COLO829 (cell line): Measurements from ENCODE around the gene ANP32E.
"Not testable (repeated sequence)": the region's sequence is repeated elsewhere in the genome, so short reads cannot be mapped to it uniquely, and the experiment has no call there.

ENCODE experiments used
- DNase-seq: peaks from one replicate; pipeline ENCODE4 v3.0.0; 2012; ENCODE audit warnings: low spot score

The ANP32E gene

DNA sequence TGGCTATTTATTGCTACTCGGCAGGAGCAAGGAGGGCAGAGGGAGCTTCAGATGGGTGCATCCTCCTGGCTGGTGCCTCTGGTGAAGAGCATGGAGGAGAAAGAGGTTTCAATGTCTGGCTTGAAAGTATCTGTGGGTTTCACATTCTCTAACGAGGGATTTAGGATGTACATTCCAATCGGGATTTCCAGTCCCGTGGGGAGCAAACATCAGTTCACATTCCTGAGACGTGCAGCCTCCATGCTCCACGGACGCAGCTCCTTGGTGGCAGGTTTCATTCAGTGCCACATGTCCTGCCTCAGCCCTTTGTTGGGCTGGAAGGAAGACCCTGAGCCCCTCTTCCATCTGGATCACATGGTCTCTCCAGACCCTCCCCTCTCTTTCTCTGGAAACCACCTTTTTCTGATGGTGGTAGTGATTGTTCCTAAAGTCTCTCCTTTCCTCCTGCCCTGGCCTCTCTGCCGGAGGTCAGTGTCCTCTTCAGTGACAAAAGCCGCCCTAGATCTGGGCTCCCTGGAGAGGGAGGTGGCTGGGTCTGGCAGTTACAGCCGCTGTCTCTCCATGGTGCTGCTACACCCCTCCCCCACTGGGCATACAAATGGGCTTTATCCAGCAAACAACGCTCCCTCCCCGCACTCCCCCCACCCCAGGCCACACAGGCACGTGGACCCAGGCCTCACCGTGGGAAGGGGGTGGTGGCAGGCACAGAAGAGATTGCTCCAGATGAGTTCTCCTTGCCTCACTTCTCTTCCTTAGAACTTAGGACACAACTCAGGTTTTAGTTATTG lies 20.8 kb upstream of the ANP32E start:
- DNase-seq: no peak

DNA sequence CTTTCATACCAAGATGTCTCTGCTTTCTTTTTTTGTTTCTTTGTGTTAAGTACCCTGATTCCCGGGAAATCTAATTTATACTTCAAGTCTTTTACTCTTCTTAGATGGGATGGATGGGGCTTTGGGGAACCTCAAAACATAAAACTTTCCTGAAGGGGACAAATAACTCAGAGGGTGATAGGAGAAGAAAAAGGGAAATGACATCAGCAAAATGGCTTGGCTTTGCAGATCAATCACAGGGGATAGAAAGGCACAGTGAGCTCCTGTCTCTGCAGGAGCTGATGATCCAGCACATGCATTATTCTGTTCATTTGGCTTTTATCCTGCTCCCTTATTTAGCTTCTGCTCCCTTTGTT lies 20.3 kb upstream of the ANP32E start:
- DNase-seq: no peak

GRCh38 chr1:150249936-150250335 lies 14.0 kb upstream of the ANP32E start:
- no peak for DNase-seq

DNA sequence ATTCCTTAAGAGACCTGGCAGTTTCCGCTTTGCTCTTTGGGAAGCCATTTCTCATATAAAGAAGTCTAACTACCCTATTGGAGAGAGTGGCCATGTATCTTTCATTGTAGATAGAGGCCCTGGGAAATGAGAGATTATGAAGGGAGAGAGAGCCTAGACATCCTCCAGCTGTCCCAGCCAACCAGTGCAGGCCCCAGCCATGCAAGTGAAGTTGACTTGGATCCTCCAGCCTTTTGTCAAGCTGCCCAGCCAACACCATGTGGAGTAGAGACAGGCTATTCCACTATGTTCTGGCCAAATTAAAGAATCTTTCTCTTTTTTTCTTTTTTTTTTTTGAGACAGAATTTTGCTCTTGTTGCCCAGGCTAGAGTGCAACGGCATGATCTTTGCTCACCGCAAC lies 7.1 kb upstream of the ANP32E start:
- DNase-seq: no peak

DNA sequence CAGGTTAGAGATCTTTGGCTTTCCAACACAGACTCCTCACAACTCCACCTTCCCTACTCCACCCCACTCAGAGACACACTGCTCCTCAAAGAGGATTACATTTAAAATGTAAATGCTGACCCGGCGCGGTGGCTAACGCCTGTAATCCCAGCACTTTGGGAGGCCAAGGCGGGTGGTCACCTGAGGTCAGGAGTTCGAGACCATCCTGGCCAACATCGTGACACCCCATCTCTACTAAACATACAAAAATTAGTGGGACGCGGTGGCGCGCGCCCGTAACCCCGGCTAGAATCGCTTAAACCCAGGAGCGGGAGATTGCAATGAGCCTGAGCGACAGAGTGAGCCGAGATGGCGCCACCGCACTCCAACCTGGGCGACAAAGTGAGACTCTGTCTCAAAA lies 1.8 kb upstream of the ANP32E start:
- DNase-seq: no peak

- DNase-seq: not testable (repeated sequence)
These were observed 1.3 kb upstream of the ANP32E start for GRCh38 chr1:150237176-150237575.

GRCh38 chr1:150236614-150237100 lies 745 bp upstream of the ANP32E start:
- no peak for DNase-seq

GRCh38 chr1:150235294-150235851 lies 539 bp downstream of the ANP32E start:
- DNase-seq: peak; percentile 49

DNA sequence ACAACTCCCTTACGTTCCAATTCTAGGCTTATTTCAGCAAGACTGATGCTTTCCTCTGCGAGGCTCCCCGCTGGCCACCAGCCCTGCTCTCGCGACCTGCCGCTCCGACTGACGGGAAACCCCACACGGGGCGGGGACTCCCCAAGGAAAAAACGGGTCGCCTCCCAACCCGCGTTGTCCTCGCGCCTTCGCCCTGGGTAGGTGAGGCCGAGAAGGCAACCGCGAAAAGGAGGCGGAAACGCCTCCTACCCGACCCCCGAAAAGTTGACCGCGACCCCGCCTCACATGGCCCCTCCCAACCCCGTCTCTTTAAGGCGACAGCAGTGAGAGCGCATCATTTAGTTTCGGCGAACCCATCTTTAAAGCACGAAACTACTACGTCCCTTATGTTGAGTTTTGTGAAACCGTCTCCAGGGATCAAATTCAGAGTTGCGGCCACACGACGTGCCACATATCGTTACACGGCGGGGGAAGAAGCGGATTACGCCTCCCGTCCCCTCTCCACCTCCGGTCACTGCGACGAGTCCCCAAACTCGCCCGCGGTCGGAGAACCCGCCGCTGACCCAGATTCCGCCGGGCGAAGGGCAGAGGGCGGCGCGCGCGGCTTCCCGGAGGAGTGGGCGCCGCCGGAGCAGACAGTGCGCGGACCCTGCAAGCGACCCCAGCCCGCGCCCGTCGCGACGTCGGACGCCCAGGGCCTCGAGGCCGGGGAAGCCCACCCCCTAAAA lies 1.2 kb downstream of the ANP32E start:
- peak; percentile 83 for DNase-seq

DNA sequence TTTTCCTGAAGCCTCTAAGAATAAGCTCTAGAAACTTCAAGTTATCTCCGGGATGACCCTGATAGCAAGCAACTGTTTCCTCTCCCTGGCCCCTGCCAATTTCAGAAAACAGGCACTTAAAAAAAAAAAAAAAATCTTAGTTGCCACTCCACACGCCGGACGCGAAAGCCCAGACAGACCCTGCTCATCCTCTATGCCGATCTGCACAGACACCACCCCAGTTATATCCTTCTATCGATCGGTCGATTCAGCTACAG lies 1.7 kb downstream of the ANP32E start:
- no peak for DNase-seq

GRCh38 chr1:150233359-150234308 lies 2.3 kb downstream of the ANP32E start:
- no peak for DNase-seq

GRCh38 chr1:150232921-150233320 lies 3.0 kb downstream of the ANP32E start:
- not testable (repeated sequence) for DNase-seq

DNA sequence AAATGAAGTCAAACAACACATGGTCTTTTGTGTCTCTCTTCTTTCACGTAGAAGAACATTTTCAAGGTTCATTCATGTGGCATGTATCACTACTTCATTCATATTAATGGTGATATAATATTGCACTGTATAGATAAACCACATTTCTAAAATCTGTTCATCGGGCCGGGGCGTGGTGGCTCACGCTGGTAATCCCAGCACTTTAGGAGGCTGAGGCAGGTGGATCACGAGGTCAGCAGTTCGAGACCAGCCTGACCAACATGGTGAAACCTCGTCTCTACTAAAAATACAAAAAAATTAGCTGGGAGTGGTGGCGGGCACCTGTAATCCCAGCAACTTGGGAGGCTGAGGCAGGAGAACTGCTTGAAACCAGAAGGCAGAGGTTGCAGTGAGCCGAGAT lies 7.7 kb downstream of the ANP32E start:
- DNase-seq: not testable (repeated sequence)

DNA sequence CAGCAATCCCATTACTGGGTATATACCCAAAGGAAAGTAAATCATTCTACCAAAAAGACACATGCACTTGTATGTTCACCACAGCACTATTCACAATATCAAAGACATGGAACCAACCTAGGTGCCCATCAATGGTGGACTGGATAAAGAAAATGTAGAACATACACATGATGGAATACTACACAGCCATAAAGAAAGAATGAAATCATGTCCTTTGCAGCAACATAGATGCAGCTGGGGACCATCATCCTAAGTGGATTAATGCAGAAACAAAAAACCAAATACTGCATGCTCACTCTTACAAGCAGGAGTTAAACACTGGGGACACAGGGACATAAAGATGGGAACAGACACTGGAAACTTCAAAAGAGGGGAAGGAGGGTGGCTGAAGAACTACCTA lies 8.7 kb downstream of the ANP32E start:
- DNase-seq: no peak

DNA sequence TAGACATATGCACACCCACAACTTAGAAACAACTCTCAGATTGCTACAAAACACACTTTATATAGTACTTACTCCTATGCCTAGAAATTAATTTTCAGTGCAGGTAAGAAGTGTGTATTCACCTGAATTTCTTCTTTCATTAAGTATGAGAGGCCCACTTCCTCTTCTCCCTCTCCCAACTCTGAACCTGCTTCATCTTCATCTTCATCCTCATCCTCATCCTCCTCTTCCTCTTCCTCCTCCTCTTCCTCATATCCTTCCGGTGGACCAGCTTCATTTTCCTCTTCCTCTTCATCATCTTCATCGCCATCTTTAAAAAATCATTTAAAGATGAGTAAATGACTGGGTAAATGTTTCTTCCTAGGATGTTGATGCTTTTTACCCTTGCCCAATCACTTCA lies 9.4 kb downstream of the ANP32E start:
- no peak for DNase-seq

DNA sequence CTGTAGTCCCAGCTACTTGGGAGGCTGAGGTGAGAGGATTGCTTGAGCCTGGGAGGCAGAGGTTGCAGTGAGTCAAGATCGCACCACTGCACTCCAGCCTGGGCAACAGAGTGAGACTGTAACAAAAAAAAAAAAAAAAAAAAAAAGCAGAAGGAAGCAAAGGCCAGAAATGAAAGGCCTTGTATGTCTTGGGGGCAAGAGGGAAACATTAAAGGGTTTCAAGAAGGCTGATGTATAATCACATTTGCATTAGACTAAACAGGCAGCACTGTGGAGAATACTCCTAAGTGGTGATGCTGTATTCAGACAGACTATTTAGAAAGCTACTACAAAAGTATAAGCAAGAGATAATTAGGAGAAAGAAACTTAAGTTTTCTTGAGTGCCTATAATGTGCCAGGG lies 10.4 kb downstream of the ANP32E start:
- no peak for DNase-seq

DNA sequence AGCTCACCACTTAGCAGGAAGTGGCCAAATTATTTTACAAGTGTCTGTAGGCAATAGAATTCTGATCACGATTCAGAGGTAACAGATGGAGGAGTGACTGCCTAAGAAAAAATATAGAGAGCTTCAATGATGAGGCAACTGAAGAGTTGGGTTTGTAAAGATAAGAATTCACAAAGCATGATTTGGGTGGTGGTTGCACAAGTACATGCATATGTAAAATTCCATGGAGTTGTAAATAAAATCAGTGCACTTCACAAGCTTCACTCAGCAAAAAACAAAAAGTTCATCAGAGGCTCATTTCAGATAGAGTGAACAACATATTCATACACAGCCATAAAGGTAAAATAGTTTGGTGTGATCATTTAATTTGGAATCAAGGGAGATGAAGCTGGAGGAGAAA lies 10.9 kb downstream of the ANP32E start:
- DNase-seq: no peak

- peak; percentile 14 for DNase-seq
These were observed 14.4 kb downstream of the ANP32E start for GRCh38 chr1:150221552-150221951.

DNA sequence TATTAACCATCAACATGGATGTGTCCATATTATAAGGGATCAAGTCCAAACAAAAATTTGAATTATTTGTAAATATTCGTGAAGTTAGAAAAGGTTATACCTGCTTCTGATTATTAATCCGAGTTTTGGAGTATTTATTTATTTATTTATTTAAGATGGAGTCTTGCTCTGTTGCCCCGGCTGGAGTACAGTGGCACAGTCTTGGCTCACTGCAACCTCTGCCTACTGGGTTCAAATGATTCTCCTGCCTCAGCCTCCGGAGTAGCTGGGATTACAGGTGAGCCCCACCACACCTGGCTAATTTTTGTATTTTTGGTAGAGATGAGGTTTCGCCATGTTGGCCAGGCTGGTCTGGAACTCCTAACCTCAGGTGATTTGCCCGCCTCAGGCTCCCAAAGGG lies 20.1 kb downstream of the ANP32E start:
- DNase-seq: not testable (repeated sequence)

DNA sequence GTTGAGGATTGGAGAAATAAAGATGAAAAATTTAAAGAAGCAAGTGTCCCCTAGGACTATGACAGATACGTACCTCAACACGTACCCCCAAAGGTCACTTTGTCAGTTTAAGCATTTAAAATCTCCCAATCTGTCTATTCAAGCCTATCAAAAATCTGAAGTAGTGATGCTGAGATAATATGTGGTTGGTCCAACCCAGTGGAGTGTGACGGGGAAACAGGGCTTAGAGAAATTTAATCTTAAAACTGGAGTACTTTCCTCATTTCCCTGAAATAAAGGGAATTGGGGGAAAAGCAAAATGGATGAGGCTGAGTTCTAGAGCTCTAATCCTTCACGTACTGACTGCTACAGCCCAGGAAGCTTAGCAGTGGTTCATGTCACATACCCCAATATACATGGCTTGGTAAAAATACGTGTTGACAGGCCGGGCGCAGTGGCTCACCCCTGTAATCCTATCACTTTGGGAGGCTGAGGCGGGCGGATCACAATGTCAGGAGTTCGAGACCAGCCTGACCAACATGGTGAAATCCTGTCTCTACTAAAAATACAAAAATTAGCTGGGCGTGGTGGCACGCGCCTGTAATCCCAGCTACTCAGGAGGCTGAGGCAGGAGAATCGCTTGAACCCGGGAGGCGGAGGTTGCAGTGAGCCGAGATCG lies 21.7 kb downstream of the ANP32E start:
- DNase-seq: not testable (repeated sequence)

DNA sequence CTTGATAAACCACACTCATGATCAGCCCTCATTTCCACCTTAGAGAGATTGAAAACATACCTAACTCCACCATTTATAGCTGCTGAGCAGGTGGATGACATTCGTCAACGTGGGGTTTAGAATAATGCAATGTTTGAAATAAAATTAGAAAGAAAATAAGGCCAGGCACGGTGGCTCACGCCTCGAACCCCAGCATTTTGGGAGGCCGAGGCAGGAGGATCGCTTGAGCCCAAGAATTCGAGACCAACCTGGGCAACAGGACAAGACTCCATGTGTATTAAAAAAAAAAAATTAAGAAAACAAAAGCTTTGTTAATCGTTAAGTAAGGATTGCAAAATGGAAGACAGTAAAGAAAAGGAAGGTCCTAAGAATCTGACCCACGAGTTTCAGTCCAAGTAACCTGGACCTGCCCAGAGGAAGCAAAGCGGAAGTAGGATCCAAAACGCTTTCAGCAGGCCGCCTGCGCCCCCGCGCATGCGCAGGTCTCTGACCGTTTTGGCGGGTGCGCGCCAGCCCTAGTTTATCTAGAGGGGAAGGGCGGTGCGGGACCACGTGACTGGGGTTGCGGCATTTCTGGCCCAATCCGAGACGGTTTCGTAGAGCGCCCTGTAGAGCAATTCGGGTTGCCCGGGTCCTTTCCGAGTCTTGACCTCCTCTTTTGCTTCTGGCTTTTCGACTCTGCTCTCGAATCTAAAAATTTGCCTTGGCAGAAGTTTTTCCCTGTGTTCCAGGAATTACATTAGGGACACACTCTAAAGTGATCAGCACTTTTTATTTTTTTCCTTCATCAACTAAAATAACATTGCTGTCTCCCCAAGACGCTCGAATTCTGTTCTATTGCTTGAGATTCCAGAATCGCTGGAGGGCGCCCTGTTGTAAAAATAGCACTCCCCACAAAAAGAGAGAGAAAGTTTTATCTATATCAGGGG lies 22.5 kb downstream of the ANP32E start:
- peak; percentile 95 for DNase-seq
